Mesenchymal stem cell (in vitro differentiated cells and primary cell): ENCODE data around the gene B9D1.

Experiments
- DNase-seq: peaks from one replicate; pipeline ENCODE4 v3.0.0-alpha.2; 2013
- H2AFZ ChIP-seq: one replicate; pipeline ENCODE4 v1.6.1; 2013; ENCODE audit warnings: low read depth, mild to moderate bottlenecking, control low read depth, inconsistent platforms, low read length, moderate library complexity
- H2AK5ac ChIP-seq: 2 replicates; pipeline ENCODE4 v1.6.1; 2013; ENCODE audit warnings: low read length, moderate library complexity, mild to moderate bottlenecking, inconsistent platforms; ENCODE audit not compliant: severe bottlenecking
- H2BK120ac ChIP-seq: one replicate; pipeline ENCODE4 v1.6.1; 2013; ENCODE audit warnings: low read depth, mild to moderate bottlenecking, inconsistent platforms, low read length, moderate library complexity
- H2BK12ac ChIP-seq, 2 experiments: one replicate each; pipeline ENCODE4 v1.6.1; 2013; ENCODE audit warnings: inconsistent platforms in 2 of 2, low read length in 2 of 2, mild to moderate bottlenecking in 2 of 2, moderate library complexity in 2 of 2, control low read depth in 1 of 2
- H2BK15ac ChIP-seq: one replicate; pipeline ENCODE4 v1.6.1; 2013; ENCODE audit warnings: mild to moderate bottlenecking, low read depth, inconsistent platforms; ENCODE audit not compliant: poor library complexity, severe bottlenecking
- H2BK5ac ChIP-seq: 2 replicates; pipeline ENCODE4 v1.6.1; 2013; ENCODE audit warnings: low read depth, mild to moderate bottlenecking, low read length, control low read depth, inconsistent platforms; ENCODE audit not compliant: poor library complexity, severe bottlenecking
- H3K14ac ChIP-seq, 2 experiments: one replicate each; pipeline ENCODE4 v1.6.1; 2013; ENCODE audit warnings: inconsistent platforms in 2 of 2, low read length in 2 of 2, control low read depth in 1 of 2, mild to moderate bottlenecking in 1 of 2, moderate library complexity in 1 of 2
- H3K18ac ChIP-seq, 2 experiments: one replicate each; pipeline ENCODE4 v1.6.1; 2013; ENCODE audit warnings: inconsistent platforms in 2 of 2, low read length in 2 of 2, control low read depth in 1 of 2, low read depth in 1 of 2, mild to moderate bottlenecking in 1 of 2
- H3K23ac ChIP-seq, 2 experiments: one replicate each; pipeline ENCODE4 v1.6.1; 2013; ENCODE audit warnings: inconsistent platforms in 2 of 2, low read length in 2 of 2, mild to moderate bottlenecking in 2 of 2, moderate library complexity in 2 of 2, control low read depth in 1 of 2
- H3K27ac ChIP-seq: 2 replicates; pipeline ENCODE4 v1.5.1; 2013; ENCODE audit warnings: mild to moderate bottlenecking, moderate library complexity, low read length, control low read depth, inconsistent platforms; ENCODE audit not compliant: poor library complexity, severe bottlenecking
- H3K27me3 ChIP-seq, 2 experiments: 2 replicates each; pipeline versions ENCODE4 v1.6.1 to v1.7.0; 2013; ENCODE audit warnings: low read length in 2 of 2, mild to moderate bottlenecking in 2 of 2, moderate library complexity in 2 of 2, control low read depth in 1 of 2, inconsistent platforms in 1 of 2; ENCODE audit not compliant: control insufficient read depth in 1 of 2, insufficient read depth in 1 of 2
- H3K36me3 ChIP-seq, 2 experiments: 2 replicates each; pipeline versions ENCODE4 v1.6.1 to v1.7.0; 2013; ENCODE audit warnings: low read length in 2 of 2, control low read depth in 1 of 2, inconsistent platforms in 1 of 2, low read depth in 1 of 2, mild to moderate bottlenecking in 1 of 2; ENCODE audit not compliant: insufficient read depth in 2 of 2, control insufficient read depth in 1 of 2
- H3K4ac ChIP-seq, 2 experiments: one replicate each; pipeline ENCODE4 v1.6.1; 2013; ENCODE audit warnings: inconsistent platforms in 2 of 2, low read length in 2 of 2, mild to moderate bottlenecking in 2 of 2, moderate library complexity in 2 of 2, control low read depth in 1 of 2, low read depth in 1 of 2
- H3K4me1 ChIP-seq: 2 replicates; pipeline ENCODE4 v1.6.1; 2013; ENCODE audit warnings: low read depth, low read length, control low read depth; ENCODE audit not compliant: control insufficient read depth, insufficient read depth
- H3K4me2 ChIP-seq: 2 replicates; pipeline ENCODE4 v1.6.1; 2013; ENCODE audit warnings: low read length, mild to moderate bottlenecking, inconsistent platforms; ENCODE audit not compliant: poor library complexity, severe bottlenecking
- H3K4me3 ChIP-seq, 2 experiments: 2 replicates each; pipeline versions ENCODE4 v1.5.1 to v1.7.0; 2013; ENCODE audit warnings: low read length in 2 of 2, mild to moderate bottlenecking in 2 of 2, control low read depth in 1 of 2, low read depth in 1 of 2; ENCODE audit not compliant: insufficient read depth in 1 of 2
- H3K79me1 ChIP-seq: replicated peaks from 2 replicates; pipeline ENCODE4 v1.6.1; 2013; ENCODE audit warnings: mild to moderate bottlenecking, control low read depth, low read length, inconsistent platforms; ENCODE audit not compliant: poor library complexity, severe bottlenecking
- H3K9ac ChIP-seq: 2 replicates; pipeline ENCODE4 v1.7.0; 2013; ENCODE audit warnings: mild to moderate bottlenecking, low read length, moderate library complexity
- H3K9me3 ChIP-seq: 2 replicates; pipeline ENCODE4 v1.7.0; 2013; ENCODE audit warnings: mild to moderate bottlenecking, low read length; ENCODE audit not compliant: control insufficient read depth
- H4K8ac ChIP-seq: one replicate; pipeline ENCODE4 v1.6.1; 2013; ENCODE audit warnings: inconsistent platforms, mild to moderate bottlenecking, low read length, moderate library complexity
- H4K91ac ChIP-seq: one replicate; pipeline ENCODE4 v1.6.1; 2013; ENCODE audit warnings: mild to moderate bottlenecking, low read length, inconsistent platforms
- WGBS: methylation state at CpG from one replicate; pipeline ENCODE4 v1.1.7; 2013; ENCODE audit warnings: mixed read lengths; 5-methylcytosine and 5-hydroxymethylcytosine counted together

The B9D1 gene

GRCh38 chr17:19311421-19312215 lies 50.9 kb downstream of the B9D1 start:
- Histone ChIP-seq H4K91ac (no peak overlapping the region), H3K27me3 (no peaks in the 10 kb centered on the region), H2AK5ac (no peak overlapping the region), H3K4me1 (peaks cover 21% of the 10 kb centered on the region), H3K4me3 (no peak overlapping the region), H4K8ac (no peak overlapping the region), H3K4me2 (no peak overlapping the region), H3K9me3 (no peaks in the 10 kb centered on the region), H3K27ac (no peak overlapping the region), H3K79me1 (peaks cover 24% of the 10 kb centered on the region), H3K4ac (no peak overlapping the region), H2BK15ac (no peak overlapping the region), H2BK120ac (no peak overlapping the region), H3K14ac (no peak overlapping the region), H2AFZ (no peak overlapping the region), H3K23ac (no peak overlapping the region), H3K9ac (no peak overlapping the region), H2BK5ac (no peak overlapping the region), H3K36me3 (peaks cover 43 to 83% of the 10 kb centered on the region in 2 experiments), H3K18ac (no peak overlapping the region), H2BK12ac (no peak overlapping the region)
- WGBS = 84% methylated on average over 6 of the region's 6 CpGs
- no peak for DNase-seq

- H3K4ac ChIP-seq = no peak overlapping the region
- H3K9ac ChIP-seq = no peak overlapping the region
- no peak for DNase-seq
- H3K27ac ChIP-seq = no peak overlapping the region
- H2BK15ac ChIP-seq = no peak overlapping the region
- peaks cover 43 to 83% of the 10 kb centered on the region in 2 experiments for H3K36me3 ChIP-seq
- 100% methylated on average over 1 of the region's 5 CpGs for WGBS
- H3K23ac ChIP-seq = no peak overlapping the region
- H3K9me3 ChIP-seq = no peaks in the 10 kb centered on the region
- H2BK120ac ChIP-seq = no peak overlapping the region
- peaks cover 26% of the 10 kb centered on the region for H3K79me1 ChIP-seq
- H2AK5ac ChIP-seq = no peak overlapping the region
- H4K8ac ChIP-seq = no peak overlapping the region
- no peak overlapping the region for H3K14ac ChIP-seq
- H3K27me3 ChIP-seq = no peaks in the 10 kb centered on the region
- no peak overlapping the region for H3K4me2 ChIP-seq
- H3K4me1 ChIP-seq = peaks cover 18% of the 10 kb centered on the region
- no peak overlapping the region for H2BK12ac ChIP-seq
- no peak overlapping the region for H3K4me3 ChIP-seq
- H2BK5ac ChIP-seq = no peak overlapping the region
- no peak overlapping the region for H4K91ac ChIP-seq
- no peak overlapping the region for H3K18ac ChIP-seq
- H2AFZ ChIP-seq = no peak overlapping the region
Observed at GRCh38 chr17:19311016-19311415, 51.5 kb downstream of the B9D1 start.

GRCh38 chr17:19310151-19310550 lies 52.4 kb downstream of the B9D1 start:
- no peak overlapping the region for H4K8ac ChIP-seq
- no peak overlapping the region for H3K4me3 ChIP-seq
- H3K18ac ChIP-seq = no peak overlapping the region
- H3K79me1 ChIP-seq = peaks cover 32% of the 10 kb centered on the region
- no peak overlapping the region for H3K9ac ChIP-seq
- no peak for DNase-seq
- H3K14ac ChIP-seq = no peak overlapping the region
- H3K36me3 ChIP-seq = peaks cover 43 to 79% of the 10 kb centered on the region in 2 experiments
- H2BK15ac ChIP-seq = no peak overlapping the region
- H3K23ac ChIP-seq = no peak overlapping the region
- H2BK12ac ChIP-seq = no peak overlapping the region
- no peak overlapping the region for H2BK120ac ChIP-seq
- H3K27me3 ChIP-seq = no peaks in the 10 kb centered on the region
- peaks cover 17% of the 10 kb centered on the region for H3K4me1 ChIP-seq
- no peaks in the 10 kb centered on the region for H3K9me3 ChIP-seq
- H3K4ac ChIP-seq = no peak overlapping the region
- H4K91ac ChIP-seq = no peak overlapping the region
- H3K4me2 ChIP-seq = no peak overlapping the region
- 89% methylated on average over 3 of the region's 4 CpGs for WGBS
- no peak overlapping the region for H2AK5ac ChIP-seq
- H2BK5ac ChIP-seq = no peak overlapping the region
- no peak overlapping the region for H2AFZ ChIP-seq
- H3K27ac ChIP-seq = no peak overlapping the region

- H2AK5ac ChIP-seq = no peak overlapping the region
- H3K4ac ChIP-seq = no peak overlapping the region
- no peak overlapping the region for H3K23ac ChIP-seq
- H3K4me2 ChIP-seq = no peak overlapping the region
- H2BK15ac ChIP-seq = no peak overlapping the region
- peaks cover 18% of the 10 kb centered on the region for H3K4me1 ChIP-seq
- no peak overlapping the region for H3K9ac ChIP-seq
- 97% methylated on average over 5 of the region's 5 CpGs for WGBS
- H4K91ac ChIP-seq = no peak overlapping the region
- H2BK12ac ChIP-seq = no peak overlapping the region
- H3K79me1 ChIP-seq = peaks cover 32% of the 10 kb centered on the region
- H3K4me3 ChIP-seq = no peak overlapping the region
- no peak overlapping the region for H2BK120ac ChIP-seq
- no peak overlapping the region for H3K14ac ChIP-seq
- H3K27me3 ChIP-seq = no peaks in the 10 kb centered on the region
- no peaks in the 10 kb centered on the region for H3K9me3 ChIP-seq
- peaks cover 43 to 76% of the 10 kb centered on the region in 2 experiments for H3K36me3 ChIP-seq
- H2BK5ac ChIP-seq = no peak overlapping the region
- no peak for DNase-seq
- H2AFZ ChIP-seq = no peak overlapping the region
- H4K8ac ChIP-seq = no peak overlapping the region
- H3K18ac ChIP-seq = no peak overlapping the region
- no peak overlapping the region for H3K27ac ChIP-seq
Observed at GRCh38 chr17:19309701-19310100, 52.8 kb downstream of the B9D1 start.
